Globus pallidus (tissue), 1 donor: Measurements from ENCODE around the gene NSF.
"Not testable (repeated sequence)": the region's sequence is repeated elsewhere in the genome, so short reads cannot be mapped to it uniquely, and the experiment has no call there.

Experiments
- DNase-seq: peaks from one replicate; pipeline ENCODE4 v3.0.0-alpha.2; 2015; ENCODE audit warnings: low spot score

The NSF gene

DNA sequence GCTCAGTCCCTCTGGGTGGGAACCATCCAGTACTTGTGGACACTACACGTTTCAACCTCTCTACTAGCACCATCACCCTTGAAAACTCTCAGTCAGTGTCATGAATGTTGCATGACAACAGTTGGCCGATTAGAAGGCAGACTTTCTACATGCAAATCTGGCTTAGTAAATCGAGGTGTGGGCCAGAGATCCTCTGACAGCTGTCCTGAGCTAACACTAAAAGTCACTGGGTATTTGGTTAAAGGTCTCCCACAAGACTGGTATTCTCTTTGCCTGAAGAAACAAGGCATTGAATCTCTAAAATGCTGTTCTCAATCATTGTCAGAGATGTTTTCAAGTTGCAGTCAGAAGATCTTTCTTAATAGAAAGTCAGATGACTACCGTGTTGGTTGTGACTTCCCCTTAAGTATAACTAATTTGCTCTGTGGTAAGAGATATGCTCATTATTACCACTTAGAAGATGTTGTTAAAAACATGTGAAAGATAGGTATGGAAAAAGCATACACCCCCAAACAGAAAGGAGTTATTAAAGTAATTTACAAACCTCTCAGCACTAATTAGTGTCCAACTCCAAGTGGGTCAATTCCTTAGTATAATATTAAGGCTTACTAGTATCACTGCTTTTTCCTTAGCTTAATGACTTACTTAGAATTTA, 165.7 kb downstream of the NSF start:
- no peak for DNase-seq

DNA sequence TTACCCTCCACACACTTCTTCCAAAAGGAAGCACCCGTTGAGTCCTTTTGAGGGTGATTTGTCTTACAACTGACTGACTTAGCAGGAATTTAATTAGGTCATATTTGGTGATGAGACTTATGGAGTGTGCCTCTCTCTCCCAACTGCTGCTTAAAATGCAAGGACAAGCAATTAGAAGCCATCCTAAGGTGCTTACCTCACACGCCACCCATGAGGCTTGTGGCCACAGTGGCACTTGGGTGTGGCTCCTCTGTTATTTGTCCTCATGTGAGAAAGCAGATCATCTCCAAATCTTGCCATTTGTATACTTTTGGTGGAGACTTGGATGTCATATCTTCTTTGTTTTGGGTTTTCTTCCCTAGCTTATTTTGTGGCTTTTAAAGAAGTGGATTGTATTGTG, 166.4 kb downstream of the NSF start:
- DNase-seq = no peak

DNA sequence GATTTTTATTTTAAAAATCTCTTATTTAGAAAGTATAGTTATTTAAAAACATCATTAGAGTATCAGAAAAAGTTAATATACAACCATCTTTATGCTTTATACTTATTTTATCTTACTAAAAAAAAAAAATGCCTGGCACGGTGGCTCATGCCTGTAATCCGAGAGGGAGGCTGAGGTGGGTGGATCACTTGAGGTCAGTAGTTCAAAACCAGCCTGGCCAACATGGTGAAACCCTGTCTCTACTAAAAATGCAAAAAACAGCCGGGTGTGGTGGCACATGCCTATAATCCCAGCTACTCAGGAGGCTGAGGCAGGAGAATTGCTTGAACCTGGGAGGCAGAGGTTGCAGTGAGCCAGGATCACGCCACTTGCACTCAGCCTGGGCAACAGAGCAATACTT, 167.1 kb downstream of the NSF start:
- not testable (repeated sequence) for DNase-seq

DNA sequence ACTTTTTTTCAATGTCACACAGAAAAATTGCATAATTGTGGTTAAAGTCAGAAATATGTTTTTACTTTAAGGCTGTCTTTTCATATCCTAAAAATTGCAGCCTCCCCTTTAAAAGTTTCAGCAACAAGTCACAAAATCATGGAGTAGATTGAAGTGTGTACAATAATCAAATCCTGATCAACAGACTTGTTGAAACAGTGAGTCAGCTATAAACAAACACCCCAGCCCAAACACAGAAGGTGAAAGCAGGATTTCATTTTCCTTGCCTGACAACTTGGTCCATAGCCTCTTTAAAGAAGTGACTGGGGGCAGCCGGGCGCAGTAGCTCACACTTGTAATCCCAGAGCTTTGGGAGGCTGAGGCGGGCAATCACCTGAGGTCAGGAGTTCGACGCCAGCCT, 168.1 kb downstream of the NSF start:
- no peak for DNase-seq

DNA sequence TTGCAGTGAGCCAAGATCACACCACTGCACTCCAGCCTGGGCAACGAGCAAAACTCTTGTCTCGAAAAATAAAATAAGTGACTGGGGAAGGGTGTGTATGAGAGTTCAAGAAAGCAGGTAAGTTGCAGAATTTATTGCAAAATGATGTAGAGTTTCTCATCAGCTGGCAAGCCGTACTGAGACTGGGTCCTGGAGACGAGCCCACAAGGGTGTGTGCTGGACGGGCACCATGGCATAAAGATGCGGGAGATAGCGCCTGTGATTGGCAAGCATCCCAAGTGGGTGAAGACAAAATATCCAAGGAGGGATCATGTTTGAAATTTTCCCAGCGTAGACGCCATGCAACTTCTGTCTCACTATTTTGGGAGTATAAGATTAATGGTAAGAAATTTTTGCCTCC, 168.7 kb downstream of the NSF start:
- DNase-seq = no peak

DNA sequence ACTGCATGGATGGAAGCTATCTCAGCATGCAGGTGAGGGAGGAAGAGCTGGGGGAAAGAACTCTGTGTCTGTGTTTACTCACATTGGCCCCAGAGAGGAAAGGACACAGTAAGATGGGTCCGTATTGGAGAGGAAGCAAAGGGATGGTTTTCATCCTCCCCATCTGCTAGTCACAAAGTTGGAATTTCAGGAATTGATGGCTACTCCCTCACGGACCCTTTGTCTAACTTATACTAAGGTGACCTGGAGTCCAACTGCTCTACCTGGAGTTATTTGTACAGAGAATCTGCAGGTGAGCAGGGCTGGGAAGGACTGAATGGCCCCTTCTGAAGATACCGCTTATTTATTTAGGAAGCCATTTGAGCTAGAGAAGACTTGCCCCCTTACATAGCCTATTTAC, 172.9 kb downstream of the NSF start:
- DNase-seq = no peak

DNA sequence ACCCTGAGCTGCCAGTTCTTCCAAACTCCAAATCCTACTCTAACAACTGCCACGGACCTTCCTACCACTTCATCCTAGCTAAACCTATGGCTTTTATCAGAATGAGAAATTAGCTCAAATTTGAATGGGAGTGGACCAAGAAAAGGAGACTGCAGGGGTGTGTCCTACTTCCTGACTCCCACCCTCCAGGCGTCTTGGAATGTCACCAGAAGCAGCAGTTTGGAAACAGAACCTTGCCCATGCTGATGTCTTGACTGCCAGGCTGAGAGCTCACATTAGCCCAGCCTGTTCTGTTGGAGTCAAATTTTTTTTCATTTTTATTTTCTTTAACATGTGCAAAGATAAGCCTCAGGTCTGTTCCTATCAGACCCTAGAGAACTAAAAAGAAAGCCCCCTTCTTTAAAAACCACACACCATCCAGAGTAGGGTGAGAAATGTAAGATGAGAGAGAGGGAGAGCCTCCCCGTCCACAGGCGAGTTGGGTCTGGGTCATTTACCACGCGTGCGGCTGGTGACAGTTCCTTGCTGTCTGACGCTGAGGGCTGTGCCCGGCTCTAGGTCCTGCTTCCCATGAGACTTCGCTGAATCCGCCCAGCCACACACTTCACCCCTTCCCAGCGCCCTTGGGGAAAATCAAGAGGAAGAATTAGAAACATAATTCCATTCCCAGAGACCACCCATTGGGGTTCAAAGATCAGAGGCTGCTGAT, 173.7 kb downstream of the NSF start:
- DNase-seq = no peak

DNA sequence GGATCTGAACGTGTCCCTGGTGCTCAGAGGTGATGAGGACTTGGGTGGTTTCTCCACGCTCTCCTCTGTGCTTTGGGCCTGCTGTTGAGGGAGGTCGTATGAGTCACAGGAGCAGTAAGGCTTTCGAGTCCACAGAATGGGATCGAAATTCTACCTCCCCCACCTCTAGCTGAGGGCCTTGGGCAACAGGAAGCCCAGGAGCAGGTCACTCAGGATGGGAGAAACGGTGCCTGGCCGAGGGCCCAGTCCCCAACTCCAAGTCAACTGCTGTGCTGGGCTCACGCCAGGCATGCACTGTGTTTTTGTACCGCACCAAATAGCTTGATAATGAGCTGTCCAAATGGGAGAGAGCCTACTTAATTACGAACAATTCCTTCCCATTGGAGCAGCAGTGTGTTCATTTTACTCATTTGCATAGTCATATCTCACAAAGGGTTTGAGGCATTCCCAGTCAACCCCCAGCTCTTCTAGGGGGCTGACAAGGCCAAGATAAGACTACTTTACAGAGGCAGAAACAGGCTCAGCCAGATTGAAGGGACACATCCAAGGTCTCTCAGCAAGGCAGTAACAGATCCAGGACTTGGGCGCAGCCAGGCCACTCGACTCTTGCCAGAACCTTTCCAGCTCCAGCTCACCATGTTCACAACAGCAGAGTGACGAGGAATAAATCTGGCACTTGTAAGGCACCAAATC, 174.4 kb downstream of the NSF start:
- DNase-seq = no peak

DNA sequence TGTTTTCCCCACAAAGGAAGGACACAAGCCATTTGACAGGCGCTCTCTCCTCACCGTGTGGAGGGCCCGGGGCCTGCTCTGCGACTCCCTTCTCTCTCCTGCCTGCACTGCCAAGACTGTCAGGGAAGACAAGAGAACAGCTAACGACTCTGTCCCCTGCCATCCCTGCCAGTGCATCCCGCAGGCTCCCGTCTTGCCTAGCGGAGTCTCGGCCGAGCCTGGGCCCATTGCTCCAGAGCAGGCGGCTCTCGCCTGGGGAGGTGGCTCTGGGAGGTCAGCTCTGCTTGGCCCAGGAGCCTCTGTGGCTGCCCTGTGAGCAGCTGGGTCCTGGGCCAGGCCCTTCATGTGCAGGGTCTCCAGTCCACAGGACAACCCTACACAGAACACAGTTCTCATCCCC, 175.0 kb downstream of the NSF start:
- no peak for DNase-seq

DNA sequence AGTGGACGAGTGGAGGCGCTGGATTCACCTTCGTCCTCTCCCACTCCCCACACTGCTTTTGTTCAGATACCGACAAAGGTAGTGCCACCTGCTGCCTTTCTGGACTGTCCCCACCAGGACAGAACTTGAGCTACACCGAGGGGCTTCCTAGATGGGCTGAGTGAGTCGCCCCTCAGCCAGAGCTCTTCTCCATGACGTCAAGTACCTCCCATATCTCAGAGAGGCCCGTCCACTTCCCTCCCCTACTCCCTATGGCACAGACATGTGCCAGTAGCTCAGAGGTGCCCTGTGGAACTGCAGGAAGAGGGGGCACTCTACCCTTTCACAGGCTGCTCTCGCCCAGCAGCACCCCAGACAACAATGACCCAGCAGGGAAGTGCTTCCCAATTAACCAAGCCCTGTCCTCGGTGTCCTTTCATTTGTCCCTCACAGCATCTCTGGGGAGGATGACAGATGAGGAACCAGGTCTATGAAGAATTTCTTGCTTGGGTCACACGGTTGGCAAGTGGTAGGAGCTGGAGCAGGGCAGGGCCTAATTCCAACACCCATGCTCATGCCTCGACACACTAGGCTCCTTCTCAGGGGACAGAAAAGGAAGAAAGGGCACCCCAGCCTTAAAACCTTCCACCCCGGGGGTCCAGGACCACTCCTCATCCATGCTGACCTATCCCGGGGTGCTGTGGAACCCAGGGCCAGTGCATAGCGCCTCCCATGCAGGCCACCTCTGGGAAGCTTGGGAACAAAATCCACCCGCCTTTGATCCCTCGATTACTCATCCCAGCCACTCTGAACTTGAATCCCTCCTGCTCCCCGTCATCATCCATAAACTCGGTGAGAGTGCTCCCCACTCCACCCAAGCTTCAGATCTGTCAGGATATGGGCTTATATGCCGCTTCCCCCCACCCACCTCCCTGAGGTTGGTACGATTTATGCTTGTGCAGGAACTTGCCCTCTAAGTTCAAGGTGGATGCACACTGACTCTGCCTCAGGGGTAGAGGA, 176.3 kb downstream of the NSF start:
- no peak for DNase-seq

DNA sequence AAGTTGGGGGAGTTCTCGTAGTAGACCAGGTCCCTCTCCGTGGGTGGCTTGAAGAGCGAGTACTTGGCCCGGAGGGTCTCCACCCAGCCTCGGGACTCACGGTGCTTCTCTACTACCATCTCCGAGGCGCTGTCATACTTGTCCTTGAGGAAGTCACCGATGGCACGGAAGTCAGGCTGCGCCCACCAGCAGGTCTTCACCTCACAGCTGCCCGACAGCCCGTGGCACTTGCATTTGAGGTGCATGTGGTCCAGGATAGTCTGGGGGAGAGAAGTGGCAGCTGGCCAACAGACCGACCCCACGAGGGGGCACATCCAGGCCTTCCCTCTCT, 178.0 kb downstream of the NSF start:
- no peak for DNase-seq

DNA sequence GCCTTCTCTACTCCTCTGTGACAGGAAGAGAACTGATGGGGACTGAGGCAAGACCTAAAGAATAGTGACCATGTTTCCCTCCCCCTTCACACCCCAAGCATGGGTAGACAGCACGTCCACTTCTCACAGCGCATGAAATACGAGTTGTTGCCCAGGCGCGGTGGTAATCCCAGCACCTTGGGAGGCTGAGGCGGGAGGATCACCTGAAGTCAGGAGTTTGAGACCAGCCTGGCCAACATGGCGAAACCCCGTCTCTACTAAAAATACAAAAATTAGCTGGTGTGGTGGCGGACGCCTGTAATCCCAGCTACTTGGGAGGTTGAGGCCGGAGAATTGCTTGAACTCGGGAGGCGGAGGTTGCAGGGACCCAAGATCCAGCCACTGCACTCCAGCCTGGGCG, 178.4 kb downstream of the NSF start:
- not testable (repeated sequence) for DNase-seq

DNA sequence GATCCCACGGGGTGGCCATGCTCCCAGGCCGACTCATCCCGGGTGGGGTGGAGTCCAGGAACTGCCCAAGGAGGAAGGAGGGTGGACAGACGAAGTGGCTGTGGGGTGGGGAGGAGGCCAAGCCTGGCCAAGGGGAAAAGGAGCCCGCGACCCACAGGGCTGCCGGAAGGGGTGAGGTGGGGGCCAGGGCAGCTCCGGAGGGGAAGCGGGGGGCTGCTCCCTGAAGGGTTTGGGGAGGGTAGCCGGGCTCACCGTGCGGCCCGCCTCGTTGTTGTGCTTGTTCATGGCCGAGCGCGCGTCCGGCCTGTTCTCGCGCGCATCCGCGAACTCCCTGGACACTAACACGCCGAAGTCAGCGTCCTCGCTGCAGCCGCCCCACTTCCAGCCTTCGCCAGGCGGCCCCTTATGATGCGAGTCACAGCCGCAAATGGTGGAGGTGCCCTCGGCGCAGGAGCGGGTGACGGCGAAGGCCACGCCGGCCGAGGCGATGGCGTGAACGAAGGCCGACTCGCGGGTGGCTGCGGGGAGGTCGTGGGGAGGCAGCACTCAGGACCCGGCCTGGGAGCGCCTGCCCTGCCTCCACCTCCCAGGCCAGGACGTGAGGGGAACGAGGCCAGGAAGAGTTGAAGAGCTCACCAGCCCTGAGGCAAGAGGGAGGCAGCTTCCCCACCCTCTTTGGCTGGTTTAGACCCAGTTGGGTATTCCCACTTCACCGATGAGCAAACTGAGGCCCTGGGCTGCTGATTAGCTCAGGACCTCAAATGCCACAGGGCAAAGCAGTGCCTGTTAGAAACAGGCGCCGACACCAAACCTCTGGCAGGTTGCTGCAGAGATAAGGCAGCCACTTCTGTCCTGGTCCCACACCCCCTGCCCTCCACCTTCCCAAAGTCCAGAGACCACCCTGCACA, 179.3 kb downstream of the NSF start:
- DNase-seq = no peak

DNA sequence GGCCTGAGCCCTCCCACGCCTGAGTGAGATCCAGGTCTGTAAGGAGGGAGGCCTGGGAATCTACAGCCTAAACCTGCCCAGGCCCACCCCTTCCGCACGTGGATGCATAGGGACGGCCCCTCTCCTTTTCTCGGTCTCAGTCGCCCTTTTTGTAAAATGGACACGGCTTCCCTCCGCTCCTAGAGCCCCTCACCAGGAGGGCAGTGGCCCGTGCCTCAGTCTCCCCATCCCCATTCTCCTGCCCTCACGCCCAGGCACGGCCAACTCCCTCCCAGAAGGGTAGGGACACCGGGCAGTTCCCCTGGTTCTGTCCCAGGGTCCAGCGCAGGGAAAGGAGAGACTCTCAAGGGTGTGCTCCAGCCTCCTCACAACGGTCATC, 180.0 kb downstream of the NSF start:
- no peak for DNase-seq

DNA sequence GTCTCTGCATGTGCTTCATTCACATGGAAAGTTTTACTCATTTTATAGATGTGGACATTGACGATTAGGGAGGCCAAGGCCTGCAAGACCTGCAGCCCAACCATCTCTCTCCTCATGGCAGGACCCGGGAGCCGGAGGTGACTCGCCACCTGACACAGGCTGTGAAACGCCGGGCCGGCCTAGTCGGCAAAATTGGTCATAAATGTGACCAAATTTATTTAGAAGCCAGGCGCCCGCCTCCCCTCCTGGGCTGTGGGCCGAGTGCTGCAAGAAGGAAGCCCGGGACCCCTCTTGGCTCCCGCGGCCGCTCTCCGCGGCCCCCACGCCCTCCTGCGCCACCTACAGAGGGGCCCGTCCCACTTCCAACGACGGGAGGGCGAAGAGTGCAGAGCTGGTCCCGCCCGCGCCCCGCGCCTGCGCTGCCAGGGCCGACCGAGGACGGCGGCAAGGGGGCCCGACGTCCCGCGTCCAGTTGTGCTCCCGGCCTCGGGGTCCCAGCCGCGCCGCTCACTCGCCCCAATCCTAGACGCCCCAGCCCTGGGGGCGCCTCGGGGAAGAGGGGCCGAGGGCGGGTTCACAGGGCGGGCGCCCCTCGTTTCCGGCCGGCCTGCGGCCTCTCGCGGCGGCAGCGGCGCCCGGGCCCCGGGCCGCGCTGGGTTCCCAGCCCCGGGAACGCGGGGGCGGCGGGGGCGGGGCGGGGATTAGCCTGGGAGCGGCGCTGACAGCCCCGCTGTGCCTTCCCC, 180.5 kb downstream of the NSF start:
- DNase-seq = no peak

DNA sequence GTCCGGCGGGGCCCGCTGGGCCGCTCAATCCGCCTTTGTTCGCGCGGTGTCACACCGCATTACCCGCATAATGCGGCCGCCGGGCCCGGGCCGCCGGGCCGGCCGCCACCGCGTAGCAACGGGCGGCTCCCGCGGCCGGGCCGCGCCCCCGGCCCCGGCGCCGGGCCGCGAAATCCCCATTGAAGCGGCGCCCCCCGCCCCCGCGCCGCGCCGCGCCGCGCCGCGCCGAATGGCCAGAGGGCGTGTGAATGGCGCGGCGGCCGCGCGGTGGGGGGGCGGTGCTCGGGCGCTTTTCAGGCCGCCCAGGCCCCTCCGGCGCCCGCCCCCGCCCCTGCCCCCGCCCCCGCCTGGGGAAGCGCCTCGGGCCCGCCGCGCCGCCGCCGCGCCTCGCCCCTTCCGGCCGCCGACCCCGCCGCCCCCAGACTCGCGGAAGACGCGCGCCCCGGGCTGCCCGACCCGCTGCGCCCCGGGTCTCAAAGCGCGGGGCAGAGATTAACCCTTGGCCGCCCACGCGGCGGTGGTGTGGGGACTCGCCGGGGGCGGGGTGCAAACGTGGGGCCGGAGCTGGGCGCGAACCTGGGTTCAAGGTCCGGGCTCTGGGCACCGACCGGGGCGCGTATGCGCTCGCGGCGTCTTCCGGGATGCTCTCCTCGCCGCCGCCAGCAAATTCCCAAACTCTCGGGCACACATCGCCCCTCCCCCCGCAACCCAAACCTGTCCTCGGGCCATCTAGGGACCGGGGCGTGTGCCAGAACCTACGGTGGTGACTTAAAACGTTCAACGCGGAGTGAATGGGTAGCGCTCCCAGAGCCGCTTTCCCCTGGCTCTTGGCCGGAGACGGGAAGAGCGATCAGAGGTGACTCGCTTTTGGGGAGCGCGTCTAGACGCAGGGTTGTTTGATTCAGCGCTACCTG, 181.3 kb downstream of the NSF start:
- no peak for DNase-seq

DNA sequence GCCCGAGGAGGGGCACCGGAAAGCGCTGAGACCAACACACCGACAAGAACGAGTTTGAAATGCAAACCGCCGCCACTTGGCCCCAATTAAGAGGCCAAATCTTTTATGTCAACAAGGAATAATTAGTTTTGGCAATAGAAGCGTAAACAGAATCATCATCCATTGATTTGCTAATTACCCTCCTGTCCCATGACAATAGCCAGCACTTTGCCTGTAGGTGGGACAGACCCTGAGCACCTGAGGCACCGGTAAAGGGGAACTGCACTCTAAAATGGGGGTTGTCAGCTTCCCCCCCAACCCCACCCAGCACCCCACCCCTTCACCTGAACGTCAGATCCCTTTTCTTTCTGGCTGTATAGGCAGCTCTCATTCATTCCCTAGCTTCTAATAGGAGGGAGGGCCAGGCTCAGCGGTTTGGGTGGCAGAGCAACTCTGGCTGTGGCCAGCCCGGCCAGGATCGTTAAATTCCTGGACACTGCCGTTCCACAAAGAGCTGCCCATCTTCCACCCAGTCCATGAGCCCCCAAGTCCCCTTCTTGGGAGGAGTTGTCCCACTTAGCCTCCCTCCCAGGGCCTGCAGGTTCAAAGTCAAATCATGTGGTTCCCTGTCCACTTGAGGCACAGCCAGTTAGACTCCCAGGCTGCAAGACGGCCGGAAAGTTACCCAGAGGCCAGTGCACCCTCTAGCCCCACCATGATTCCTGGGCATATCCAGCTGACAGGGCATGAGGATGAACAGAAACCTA, 182.2 kb downstream of the NSF start:
- DNase-seq = no peak

DNA sequence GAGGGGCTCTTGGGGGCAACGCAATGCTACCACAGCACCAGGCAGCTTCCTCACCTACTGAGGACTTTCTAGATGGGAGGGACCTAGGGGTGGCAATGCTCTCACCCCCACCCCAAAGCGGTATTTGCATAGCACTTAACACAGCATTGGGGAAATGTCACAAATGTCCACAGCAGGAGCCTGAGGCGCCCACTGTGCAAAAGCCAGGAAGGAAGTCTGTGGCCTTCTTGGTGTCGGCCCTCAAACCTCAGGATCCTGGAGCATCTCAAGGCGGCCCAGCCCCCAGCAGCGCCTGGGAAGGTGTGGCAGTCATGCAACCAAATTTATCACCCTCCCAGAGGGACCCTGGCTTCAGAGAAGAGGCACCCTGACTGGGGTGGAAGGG, 182.7 kb downstream of the NSF start:
- DNase-seq = no peak

DNA sequence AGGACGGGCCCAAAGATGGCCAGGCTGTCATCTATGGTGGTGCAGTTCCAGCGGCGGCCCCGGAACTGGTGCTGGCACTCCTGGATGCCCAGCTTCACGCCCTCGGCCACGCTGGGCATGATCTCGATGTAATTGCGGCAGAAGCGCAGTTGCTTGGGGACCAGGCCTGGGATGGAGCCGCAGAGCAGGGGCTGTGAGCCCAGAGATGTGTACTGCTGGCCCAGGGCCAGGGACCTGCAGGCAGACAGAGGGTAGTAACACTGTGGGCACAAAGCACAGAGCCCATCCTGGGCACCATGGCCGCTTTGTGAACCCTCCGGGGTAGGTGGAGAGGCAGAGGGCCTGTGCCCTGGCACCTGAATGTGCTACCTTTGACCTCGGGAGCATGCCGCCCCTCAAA, 183.2 kb downstream of the NSF start:
- DNase-seq = no peak
